Activated naive CD4-positive, alpha-beta T cell (primary cell): ENCODE measurements around the gene TRAF3.
"Not testable (repeated sequence)": the region's sequence is repeated elsewhere in the genome, so short reads cannot be mapped to it uniquely, and the experiment has no call there.

ENCODE experiments used
- DNase-seq, 4 experiments: peaks; one replicate each; lab custom pipeline; 2025; lab: John Stamatoyannopoulos, UW

TRAF3 gene

GRCh38 chr14:102892651-102893050, 115.4 kb downstream of the TRAF3 start:
- no peak for DNase-seq

- DNase-seq = no peak
These were observed 116.2 kb downstream of the TRAF3 start for GRCh38 chr14:102893452-102893851.

- DNase-seq = not testable (repeated sequence)
These were observed 119.5 kb downstream of the TRAF3 start for GRCh38 chr14:102896735-102897134.

GRCh38 chr14:102897299-102898027, 120.2 kb downstream of the TRAF3 start:
- no peak for DNase-seq

- no peak for DNase-seq
These were observed 121.0 kb downstream of the TRAF3 start for GRCh38 chr14:102898298-102898697.

- DNase-seq = no peak
These were observed 121.7 kb downstream of the TRAF3 start for GRCh38 chr14:102898776-102899515.

GRCh38 chr14:102899516-102899900, 122.3 kb downstream of the TRAF3 start:
- no peak for DNase-seq

- no peak for DNase-seq
These were observed 123.7 kb downstream of the TRAF3 start for GRCh38 chr14:102900631-102901571.

GRCh38 chr14:102901633-102902032, 124.4 kb downstream of the TRAF3 start:
- DNase-seq = no peak

GRCh38 chr14:102902086-102902485, 124.8 kb downstream of the TRAF3 start:
- no peak for DNase-seq

- DNase-seq = no peak
These were observed 125.4 kb downstream of the TRAF3 start for GRCh38 chr14:102902523-102903247.

GRCh38 chr14:102903248-102903888, 126.1 kb downstream of the TRAF3 start:
- DNase-seq = no peak

- no peak for DNase-seq
These were observed 126.8 kb downstream of the TRAF3 start for GRCh38 chr14:102903889-102904512.

GRCh38 chr14:102905116-102906108, 128.2 kb downstream of the TRAF3 start:
- no peak for DNase-seq

GRCh38 chr14:102906616-102907302, 129.5 kb downstream of the TRAF3 start:
- DNase-seq = no peak

- DNase-seq = no peak
These were observed 130.1 kb downstream of the TRAF3 start for GRCh38 chr14:102907303-102907844.

- no peak for DNase-seq
These were observed 130.9 kb downstream of the TRAF3 start for GRCh38 chr14:102907980-102908730.
